HG03469 (cell line): ENCODE results near the gene FAM240A.

Experiments
- ATAC-seq: cut with Tn5 transposase; IDR thresholded peaks from one replicate; pipeline ENCODE4 v1.9.1; 2021; ENCODE audit warnings: mild to moderate bottlenecking, moderate library complexity, moderate number of reproducible peaks; ENCODE audit not compliant: unreplicated experiment

The FAM240A gene

DNA sequence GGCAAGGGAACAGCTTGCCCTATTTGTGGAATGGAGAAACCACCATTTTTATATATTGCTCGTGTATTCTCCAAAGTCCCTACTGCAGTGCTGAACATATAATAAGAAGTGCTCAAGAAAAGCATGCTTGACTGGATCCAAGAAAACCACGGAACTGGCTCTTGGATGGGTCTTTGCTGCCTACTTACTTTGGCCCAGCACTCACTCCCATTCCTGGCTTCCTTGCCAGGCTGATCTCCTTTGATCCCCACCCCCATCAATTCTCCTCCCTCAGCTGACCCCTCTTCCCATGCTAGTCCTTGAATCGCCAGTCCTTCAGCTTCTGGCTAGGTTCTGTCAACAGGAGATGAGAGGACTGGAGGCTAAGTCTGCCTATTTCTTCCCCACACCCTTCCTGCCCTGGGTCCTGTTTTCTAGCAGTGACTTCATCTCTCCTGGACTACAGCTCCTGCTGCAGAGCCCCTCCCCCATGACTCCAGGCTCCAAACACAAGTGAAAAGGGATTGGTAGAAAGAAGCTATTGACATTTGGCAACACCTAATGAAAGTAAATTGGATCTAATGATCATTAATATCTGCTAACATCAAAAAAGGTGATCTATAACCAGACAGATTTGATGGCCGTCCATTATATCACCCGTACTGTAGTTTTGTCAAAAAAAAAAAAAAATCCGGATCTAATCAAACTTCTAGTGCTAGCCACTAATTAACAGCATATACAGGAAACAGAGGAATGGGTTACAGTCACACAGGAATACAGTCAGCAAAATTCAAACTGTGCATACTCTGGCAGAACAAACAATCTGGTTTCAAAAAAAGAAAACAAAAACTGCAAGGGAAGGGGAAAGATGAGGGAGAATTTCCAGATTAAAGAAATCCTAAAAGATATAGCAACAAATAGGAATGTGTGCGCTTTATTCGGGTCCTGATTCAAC lies 7.8 kb downstream of the FAM240A start:
- no peak for ATAC-seq

DNA sequence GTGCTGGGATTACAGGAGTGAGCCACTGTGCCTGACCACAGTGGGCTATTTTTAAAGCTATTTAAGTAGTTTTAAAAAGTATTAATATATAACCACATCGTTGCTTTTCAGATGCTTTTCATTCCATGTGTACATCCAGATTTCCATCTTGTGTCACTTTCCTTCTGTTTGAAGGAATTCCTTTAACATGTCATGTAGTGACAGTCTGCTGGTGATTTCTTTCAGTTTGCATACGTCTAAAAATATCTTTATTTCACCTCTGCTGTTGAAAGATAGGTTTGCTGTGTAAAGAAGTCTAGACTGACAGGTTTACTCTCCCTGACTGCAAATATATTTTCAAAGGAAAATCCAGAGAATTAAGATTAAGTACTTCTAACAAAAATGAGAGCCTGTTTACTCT lies 12.2 kb downstream of the FAM240A start:
- ATAC-seq, result no peak

DNA sequence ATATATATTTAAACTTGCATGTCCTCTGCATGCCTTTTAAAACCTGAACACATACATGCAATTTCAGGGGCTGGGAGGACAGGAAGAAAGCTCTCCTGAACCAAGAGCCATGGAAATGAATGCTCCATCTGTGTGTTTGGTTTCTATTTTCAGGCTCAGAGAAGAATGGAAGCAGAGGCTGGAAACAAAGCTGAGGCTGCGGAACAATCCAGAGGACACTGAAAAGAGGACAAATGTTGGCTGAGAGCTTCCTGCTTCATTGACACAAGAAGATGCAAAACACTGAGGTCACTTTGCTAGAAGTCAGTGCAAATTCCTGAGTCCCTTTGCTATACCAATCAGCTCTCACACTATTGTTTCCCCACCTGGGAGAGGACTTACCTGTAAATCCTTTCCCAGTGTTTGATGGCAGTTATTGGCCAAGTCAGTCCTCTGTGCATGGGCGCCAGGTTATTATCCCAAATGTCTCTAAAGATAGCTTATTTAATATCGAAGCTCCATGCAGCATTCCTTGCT lies 12.7 kb downstream of the FAM240A start:
- ATAC-seq, result no peak

DNA sequence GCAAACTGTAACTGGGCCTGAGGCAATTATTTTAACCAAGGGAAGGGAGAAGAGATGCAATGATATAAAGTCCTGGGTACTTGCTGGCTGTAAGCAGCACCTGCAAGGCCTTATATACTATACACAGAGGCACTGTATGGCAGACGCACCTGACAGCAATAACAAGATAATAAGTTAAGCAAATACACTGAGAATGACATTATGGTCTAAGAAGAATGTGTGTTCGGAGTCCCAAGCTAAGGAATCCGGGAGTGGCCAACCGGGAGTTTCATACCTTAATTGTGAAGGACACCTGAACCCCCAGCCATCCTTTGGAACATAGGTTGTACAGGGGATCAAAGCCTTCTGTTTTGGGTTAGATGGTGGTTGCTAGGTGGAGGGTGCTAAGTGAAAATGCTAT lies 13.7 kb downstream of the FAM240A start:
- ATAC-seq, result no peak

DNA sequence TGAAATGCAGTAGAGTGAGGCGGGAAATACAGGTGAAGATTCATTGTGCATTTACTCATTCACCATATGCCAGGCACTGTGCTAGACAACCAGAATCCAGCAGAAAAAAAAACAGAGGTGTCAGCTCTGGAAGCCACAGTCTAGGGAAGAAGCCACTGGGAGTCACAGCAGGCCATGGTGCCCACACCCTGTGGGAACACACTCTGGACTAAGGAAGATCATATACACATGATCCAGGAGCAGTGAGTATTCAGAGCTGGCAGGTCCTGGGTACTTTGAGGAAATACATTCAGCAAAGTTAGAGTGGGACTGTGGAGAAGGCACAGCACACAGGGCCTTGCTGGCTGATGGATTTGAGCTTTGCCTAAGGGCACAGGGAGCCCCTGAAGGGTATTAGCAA lies 14.8 kb downstream of the FAM240A start:
- no peak for ATAC-seq

DNA sequence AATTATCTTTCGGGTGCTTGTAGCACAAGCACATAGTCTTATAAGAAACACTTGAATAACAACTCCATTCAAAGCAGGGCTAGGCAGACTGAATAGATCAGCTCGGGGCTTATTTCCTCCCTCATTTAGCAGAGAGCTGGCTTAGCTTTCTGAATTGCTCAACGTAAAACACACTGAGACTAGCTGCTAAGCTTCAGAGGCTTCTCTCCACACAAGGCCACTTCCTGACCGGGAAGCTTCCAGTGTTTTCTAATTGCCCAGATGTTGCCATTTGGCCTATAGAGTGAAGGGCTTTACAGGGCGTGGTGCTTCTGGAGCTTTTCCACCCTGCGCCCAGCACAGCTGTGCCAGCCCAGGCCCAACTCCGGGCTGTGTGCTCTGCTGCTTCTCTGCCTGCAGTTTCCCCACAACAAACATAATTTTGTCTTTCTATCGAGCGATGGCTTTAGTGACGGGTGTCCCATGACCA lies 16.6 kb downstream of the FAM240A start:
- no peak for ATAC-seq

DNA sequence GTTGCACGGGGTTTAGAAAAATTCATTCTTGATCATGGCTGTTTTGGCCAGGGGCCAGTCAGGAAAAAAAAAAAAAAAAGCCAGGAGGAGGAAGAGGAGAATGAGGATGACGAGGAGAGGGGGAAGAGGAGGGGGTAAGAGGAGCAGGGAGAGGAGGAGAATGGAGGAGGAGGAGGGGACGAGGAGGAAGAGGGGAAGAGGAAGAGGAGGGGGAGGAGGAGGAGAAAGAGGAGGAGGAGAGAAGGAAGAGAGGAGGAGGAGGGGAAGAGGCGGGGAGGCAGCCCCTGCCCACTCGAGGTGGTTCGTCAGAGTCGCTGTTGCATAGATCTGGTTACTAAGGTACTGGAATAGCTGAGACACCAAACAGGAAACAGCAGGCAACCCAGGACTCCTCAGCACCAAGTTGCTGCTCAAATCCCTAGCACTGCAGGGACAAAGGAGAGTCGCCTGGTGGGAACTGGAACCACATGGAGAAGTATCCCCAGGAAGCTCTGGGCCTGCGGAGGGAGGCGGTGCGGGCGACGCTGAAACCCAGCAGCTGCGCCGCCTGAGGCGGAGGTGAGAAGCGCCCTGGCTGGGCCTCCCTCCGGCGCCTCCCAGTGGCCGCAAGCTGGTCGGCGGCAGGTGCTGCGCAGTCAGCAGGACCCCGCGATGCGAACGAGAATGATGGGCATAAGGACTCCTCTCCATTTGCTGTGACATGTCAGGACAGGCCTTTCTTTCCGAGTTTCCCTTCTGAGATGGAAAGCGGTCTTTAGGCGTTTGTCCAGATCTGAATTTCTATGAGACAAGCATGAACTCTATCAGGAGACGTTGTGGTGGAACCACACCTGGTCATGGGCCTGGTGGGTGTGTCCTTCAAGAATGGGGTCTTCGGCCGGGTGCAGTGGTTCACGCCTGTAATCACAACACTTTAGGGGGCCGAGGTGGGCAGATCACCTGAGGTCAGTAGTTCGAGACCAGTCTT lies 17.5 kb downstream of the FAM240A start:
- peak; percentile 54 for ATAC-seq

DNA sequence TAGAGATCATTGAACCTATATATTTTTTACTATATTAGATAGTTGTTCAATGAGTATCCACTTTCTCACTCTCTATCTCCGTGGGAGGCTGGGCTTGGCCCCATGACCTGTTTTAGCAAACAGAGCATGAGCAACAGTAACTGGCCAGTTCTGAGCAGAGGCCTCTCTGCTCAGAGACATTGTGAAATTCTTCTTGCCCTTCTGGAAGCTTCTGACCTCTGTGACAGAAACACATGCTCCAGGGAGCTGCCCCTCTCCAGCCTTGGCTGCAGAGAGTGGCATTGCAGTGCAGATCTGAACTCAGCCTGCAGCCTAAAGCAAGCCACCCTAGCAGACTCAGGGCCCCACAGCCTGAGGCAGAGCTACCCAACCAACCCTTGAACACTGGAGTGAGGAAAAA lies 20.5 kb downstream of the FAM240A start:
- ATAC-seq, result no peak

DNA sequence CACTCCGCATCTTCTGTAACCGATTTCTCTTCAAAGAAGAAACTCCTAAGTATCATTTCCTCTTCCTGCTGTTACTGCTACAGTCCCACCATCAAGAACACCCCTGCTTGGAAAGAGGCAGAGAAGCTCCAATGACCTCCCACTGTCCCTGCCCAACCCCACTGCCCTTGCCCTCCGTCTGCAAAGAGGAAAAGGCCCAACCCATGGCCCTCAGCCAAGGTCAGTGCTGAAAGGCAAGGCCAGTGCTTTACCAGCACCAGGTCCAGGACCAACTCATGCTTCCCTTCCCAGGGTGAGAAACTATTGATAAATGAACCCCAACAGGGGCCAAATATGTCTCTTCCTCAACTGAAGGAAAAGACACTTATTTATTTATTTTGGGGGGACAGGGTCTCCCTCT lies 22.5 kb downstream of the FAM240A start:
- no peak for ATAC-seq

DNA sequence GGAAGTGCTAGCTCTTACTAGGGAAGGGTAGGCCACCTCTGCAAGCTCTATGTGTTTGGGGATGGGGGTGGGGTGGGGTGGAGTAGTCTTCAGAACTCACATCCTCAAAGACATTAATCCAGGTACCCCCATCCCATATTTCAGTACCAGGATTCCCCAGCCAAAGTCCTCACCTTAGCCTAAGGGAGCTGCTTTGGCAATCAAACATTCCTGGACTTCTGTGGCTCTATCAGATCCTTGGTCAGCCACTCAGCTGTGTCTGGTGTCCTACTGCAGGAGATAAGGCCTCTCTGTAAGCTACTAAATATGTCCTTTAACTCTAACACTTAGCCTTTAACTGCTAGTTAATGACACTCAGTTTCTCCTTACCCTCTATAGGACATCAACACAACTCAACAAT lies 26.9 kb downstream of the FAM240A start:
- no peak for ATAC-seq

DNA sequence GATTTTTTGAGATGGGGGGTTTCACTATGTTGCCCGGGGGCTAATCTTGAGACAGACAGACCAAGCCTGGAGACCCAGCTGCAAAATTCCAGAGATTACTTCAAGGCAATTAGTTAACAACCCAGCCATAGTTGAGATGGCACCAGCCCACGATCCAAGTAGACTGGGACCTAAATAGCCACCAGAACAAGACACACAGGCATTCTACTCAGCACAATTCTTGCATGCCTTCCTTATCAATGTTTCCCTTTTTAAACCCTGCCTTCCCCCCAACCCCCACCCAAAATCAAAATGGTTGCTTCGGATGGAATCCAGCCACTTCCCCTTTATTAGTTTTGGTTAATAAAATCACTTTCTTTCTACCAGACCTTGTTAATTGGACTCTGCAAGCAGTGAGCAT lies 28.6 kb downstream of the FAM240A start:
- ATAC-seq, result no peak

DNA sequence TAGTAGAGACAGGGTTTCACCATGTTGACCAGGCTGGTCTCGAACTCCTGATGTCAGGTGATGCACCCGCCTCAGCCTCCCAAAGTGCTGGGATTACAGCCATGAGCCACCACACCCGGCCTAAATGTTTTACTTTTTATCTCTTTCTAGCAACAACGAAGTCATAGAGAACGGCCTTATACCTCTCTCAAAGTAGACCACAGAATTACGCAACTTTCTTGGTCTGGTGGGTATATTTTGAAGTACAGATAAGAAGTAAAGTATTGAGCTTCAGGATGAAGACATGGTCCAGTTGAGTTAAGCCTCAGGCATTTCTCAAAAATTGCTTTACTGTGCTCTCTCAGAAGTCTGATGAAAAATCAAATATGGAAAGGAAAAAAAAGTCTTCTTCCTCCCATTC lies 30.6 kb downstream of the FAM240A start:
- no peak for ATAC-seq

DNA sequence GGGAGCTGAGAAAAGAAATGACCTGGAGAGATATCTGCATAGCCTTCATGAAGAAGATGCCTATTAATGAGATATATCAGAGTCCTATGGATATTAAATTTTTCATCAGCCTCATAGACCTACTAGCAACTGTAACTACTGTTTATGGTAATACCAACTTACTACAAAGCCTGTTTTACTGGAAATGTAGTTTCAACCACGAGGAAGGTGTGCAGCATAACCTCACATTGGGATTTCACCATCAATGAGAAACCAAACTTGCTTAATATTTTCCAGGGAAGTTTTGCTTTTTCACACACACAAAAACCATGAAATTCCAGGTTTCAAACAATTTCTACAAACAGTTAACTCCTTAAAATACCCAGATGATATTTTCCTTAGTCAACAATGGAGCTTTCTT lies 31.4 kb downstream of the FAM240A start:
- no peak for ATAC-seq

DNA sequence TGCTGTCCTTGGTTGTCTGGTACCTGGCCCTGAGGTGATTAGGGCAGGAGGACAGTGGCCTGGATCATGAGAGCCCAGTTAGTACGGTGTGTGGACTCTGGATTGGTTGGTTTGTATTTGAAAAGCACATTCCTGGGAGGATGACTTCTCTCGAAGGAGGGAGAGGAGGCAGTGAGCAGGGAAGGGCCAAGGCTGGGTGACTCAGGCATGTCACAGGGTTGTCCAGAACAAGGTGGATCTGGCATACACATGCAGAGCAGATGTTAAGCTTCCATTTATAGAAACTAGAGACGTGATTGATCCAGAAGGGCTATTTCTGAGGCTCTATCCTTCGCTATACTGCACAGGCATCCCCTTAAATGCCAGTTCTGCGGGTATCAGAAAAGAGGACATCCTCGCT lies 34.4 kb downstream of the FAM240A start:
- no peak for ATAC-seq

DNA sequence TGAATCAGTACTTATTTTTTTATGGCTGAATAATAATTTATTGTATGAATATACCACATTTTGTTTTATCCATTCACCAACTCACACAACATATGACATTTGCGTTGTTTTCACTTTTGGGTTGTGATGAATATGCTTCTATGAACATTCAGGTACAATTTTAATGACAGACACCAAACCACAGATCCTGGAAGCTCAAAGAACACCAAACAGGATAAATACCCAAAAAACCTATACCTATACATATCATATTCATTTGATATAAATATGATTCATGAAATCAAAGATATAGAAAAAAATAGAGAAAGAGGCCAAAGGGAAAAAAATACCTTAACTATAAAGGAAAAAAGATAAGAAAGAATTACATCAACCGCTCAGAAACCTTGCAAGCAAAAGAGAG lies 35.8 kb downstream of the FAM240A start:
- ATAC-seq, result no peak

DNA sequence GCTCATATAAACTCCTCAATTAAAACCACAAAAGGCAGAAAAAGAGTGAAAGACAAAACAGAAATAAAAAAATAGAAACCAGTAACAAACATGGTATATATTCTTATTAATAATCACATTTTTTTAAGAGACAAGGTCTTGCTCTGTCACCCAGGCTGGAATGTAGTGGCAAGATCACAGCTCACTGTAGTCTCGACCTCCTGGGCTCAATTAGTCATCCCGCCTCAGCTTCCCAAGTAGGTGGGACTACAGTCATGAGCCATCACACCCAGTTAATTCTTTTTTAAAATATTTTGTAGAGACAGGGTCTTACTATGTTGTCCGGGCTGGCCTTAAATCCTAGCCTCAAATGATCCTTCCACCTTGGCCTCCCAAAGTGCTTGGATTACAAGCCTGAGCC lies 37.1 kb downstream of the FAM240A start:
- no peak for ATAC-seq

DNA sequence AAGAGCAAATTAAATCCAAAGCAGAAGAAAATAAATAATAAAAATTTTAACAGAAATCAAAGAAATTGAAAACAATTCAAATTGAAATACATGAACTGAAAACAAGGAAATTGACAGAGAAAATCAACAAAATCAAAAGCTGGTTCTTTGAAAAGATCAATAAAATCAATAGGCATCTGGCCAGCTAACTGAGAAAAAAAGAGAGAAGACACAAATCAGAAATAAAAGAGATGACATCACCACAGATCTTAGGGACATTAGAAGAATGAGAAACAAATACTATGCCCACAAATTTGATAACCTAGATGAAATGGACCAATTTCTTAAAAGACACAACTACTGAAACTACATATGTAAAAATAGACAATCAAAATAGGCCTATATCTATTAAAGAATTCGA lies 38.8 kb downstream of the FAM240A start:
- ATAC-seq, result no peak

DNA sequence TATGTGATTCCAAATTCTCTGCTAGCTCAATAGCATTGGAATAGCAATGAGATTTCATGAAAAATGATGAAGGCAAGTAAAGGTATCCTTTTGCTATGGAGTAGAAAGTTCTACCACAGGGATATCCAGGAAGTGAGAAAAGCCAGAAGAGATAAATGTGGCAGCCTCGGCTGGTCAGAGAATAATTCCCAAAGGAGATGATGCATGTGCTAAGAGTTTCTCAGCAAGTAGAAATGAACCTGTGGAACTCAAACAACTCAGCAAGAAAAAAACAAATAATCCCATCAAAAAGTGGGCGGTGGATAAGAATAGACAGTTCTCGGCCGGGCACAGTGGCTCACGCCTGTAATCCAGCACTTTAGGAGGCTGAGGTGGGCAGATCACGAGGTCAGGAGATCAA lies 42.9 kb downstream of the FAM240A start:
- no peak for ATAC-seq

DNA sequence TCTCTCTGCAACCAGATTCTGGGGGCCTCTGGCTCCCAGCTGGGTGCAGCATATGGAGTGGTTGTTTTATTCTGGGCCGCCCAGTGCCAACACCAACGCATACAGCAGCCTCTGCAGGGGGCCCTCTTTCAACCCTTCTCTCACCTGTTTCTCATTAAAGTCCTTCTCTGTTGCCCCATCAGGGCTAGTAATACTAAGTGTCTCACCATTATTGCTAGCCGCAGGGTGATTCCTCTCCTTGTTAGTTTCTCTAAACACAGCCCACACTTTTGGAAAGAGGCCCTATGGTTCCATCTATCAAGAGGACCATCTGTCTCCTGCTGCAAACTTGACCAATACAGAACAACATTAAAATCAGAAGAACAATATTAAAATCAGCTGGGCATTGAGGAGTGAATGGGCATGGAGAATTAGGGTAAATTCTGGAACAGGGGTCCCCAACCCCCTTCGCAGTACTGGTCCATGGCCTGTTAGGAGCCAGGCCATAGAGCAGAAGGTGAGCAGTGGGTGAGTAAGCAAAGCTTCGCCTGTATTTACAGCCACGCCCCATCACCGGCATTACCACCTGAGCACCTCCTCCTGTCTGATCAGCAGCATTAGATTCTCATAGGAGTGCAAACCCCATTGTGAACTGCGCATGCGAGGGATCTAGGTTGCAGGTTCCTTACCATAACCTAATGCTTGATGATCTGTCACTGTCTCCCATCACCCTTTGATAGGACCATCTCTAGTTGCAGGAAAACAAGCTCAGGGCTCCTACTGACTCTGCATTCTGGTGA lies 44.6 kb downstream of the FAM240A start:
- no peak for ATAC-seq

DNA sequence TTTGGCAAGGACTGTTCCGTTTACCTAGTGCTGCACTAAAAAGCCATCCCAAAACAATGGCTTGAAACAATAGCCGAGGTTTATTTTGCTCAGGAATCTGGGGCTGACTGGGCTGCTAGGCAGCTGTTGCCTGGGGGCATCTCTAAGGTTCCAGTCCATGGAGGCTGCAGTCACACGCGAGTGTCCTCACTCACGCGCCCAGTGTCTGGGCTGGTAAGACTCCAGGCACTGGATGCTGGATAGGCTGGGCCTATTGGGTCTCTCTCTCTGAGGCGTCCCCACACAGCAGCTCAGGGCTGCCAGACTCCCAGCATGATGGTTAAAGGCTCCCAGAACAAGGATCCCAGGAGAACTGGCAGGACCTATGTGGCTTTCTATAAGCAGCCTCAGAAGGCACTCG lies 47.0 kb downstream of the FAM240A start:
- ATAC-seq, result no peak

DNA sequence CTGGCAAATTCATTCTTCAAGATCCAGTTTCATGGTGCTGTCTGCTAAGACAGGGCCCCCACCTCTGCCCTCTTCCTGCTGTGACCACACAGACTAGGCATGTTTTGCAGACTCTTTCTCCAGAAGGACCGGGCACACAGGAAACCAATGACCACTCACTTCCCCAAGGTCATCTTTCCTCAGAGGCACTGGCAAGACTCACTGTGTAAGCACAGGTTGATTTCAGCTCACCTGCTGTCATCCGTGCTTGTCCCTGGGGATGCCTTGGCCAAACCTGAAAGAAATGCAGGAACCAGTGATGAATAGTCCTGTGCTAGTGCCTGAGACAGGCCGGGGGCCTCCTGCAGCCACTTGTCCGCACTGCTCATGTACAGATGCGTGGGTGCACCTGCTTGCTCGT lies 47.7 kb downstream of the FAM240A start:
- no peak for ATAC-seq
